ENCODE data around the gene TACC3. TPM values are rescaled to one million over a fixed set of nuclear protein-coding genes. Genes with fewer than 3 reads are reported as not detected.

The TACC3 gene
- total RNA-seq, 2 experiments from 2014 or later: 197 to 206 TPM

- ChIA-PET CTCF (interaction anchor here (0.5 kb wide), 1 partner anchor 45 kb away, joined by 3 read pairs; no protein-coding TSS in a partner anchor), POLR2A (no interaction called here)
- Mint-ChIP-seq H3K27ac (no peak overlapping the region), H3K4me1 (no peaks in the 10 kb centered on the region), H3K27me3 (peaks cover 14% of the 10 kb centered on the region), H3K36me3 (ENCODE audit: low read depth) (no peaks in the 10 kb centered on the region), H3K9me3 (ENCODE audit: low read depth) (no peaks in the 10 kb centered on the region), H3K4me3 (no peak overlapping the region)
- no peak for DNase-seq
- no peak for ATAC-seq
- intact Hi-C loops (cut with DNase I, micrococcal nuclease): no loop called here
Measured at GRCh38 chr4:1763070-1763549, 41.8 kb downstream of the TACC3 start.

- H3K9me3 Mint-ChIP-seq (ENCODE audit: low read depth): no peaks in the 10 kb centered on the region
- H3K4me1 Mint-ChIP-seq: no peaks in the 10 kb centered on the region
- DNase-seq (no peak), ATAC-seq (no peak)
- no peak overlapping the region for H3K27ac Mint-ChIP-seq
- intact Hi-C loops (cut with DNase I, micrococcal nuclease): no loop called here
- H3K27me3 Mint-ChIP-seq: peaks cover 17% of the 10 kb centered on the region
- no peaks in the 10 kb centered on the region for H3K36me3 Mint-ChIP-seq (ENCODE audit: low read depth)
- ChIA-PET POLR2A (no interaction called here), CTCF (interaction anchor here (0.5 kb wide), 1 partner anchor 44 kb away, joined by 3 read pairs; no protein-coding TSS in a partner anchor)
- H3K4me3 Mint-ChIP-seq: no peak overlapping the region
Measured at GRCh38 chr4:1763550-1764080, 42.3 kb downstream of the TACC3 start.

GRCh38 chr4:1764670-1765069 lies 43.3 kb downstream of the TACC3 start:
- ChIA-PET POLR2A (no interaction called here), CTCF (no interaction called here)
- intact Hi-C loops (cut with DNase I, micrococcal nuclease): no loop called here
- Mint-ChIP-seq H3K4me3 (no peak overlapping the region), H3K27me3 (peaks cover 17% of the 10 kb centered on the region), H3K4me1 (no peaks in the 10 kb centered on the region), H3K27ac (no peak overlapping the region), H3K9me3 (ENCODE audit: low read depth) (no peaks in the 10 kb centered on the region), H3K36me3 (ENCODE audit: low read depth) (no peaks in the 10 kb centered on the region)
- DNase-seq: no peak
- ATAC-seq: no peak

- ChIA-PET POLR2A (no interaction called here), CTCF (interaction anchor here (1.2 kb wide), 1 partner anchor 13 kb away, joined by 3 read pairs; no protein-coding TSS in a partner anchor)
- Mint-ChIP-seq H3K9me3 (ENCODE audit: low read depth) (no peaks in the 10 kb centered on the region), H3K4me1 (no peaks in the 10 kb centered on the region), H3K4me3 (no peak overlapping the region), H3K36me3 (ENCODE audit: low read depth) (no peaks in the 10 kb centered on the region), H3K27ac (no peak overlapping the region), H3K27me3 (peaks cover 17% of the 10 kb centered on the region)
- intact Hi-C loops (cut with DNase I, micrococcal nuclease): no loop called here
- no peak for DNase-seq
- no peak for ATAC-seq
Measured at GRCh38 chr4:1765409-1766072, 44.2 kb downstream of the TACC3 start.

GRCh38 chr4:1766106-1767060 lies 45.1 kb downstream of the TACC3 start:
- DNase-seq: no peak
- intact Hi-C loops (cut with DNase I, micrococcal nuclease): no loop called here
- H3K27ac Mint-ChIP-seq: no peak overlapping the region
- peaks cover 17% of the 10 kb centered on the region for H3K27me3 Mint-ChIP-seq
- ChIA-PET POLR2A (no interaction called here), CTCF (interaction anchor here (0.6 to 1.2 kb wide), 2 partner anchors 14 to 62 kb away, joined by 3 read pairs; no protein-coding TSS in a partner anchor)
- H3K4me3 Mint-ChIP-seq: no peak overlapping the region
- H3K4me1 Mint-ChIP-seq: peaks cover 2% of the 10 kb centered on the region
- H3K9me3 Mint-ChIP-seq (ENCODE audit: low read depth): no peaks in the 10 kb centered on the region
- ATAC-seq: no peak
- H3K36me3 Mint-ChIP-seq (ENCODE audit: low read depth): no peaks in the 10 kb centered on the region

- POLR2A ChIA-PET: no interaction called here
- DNase-seq (no peak), ATAC-seq (no peak)
- H3K4me3 Mint-ChIP-seq: no peak overlapping the region
- H3K4me1 Mint-ChIP-seq: peaks cover 4% of the 10 kb centered on the region
- no peaks in the 10 kb centered on the region for H3K9me3 Mint-ChIP-seq (ENCODE audit: low read depth)
- H3K36me3 Mint-ChIP-seq (ENCODE audit: low read depth): no peaks in the 10 kb centered on the region
- no peak overlapping the region for H3K27ac Mint-ChIP-seq
- intact Hi-C loops (cut with DNase I, micrococcal nuclease): no loop called here
- peaks cover 17% of the 10 kb centered on the region for H3K27me3 Mint-ChIP-seq
- CTCF ChIA-PET: interaction anchor here (1.0 to 1.6 kb wide), 2 partner anchors 74 to 130 kb away, joined by 3 to 4 read pairs; no protein-coding TSS in a partner anchor
Measured at GRCh38 chr4:1767061-1767769, 45.9 kb downstream of the TACC3 start.

GRCh38 chr4:1767770-1768366 lies 46.5 kb downstream of the TACC3 start:
- intact Hi-C loops (cut with DNase I, micrococcal nuclease): no loop called here
- Mint-ChIP-seq H3K9me3 (ENCODE audit: low read depth) (no peaks in the 10 kb centered on the region), H3K27me3 (peaks cover 15% of the 10 kb centered on the region), H3K36me3 (ENCODE audit: low read depth) (no peaks in the 10 kb centered on the region), H3K4me1 (peaks cover 4% of the 10 kb centered on the region), H3K27ac (no peak overlapping the region), H3K4me3 (no peak overlapping the region)
- ChIA-PET CTCF (interaction anchor here (0.7 to 1.6 kb wide), 4 partner anchors 15 to 129 kb away, joined by 3 to 4 read pairs (median 3); no protein-coding TSS in a partner anchor), POLR2A (no interaction called here)
- ATAC-seq (peak; percentile 63), DNase-seq (peak; percentile 61)

- Mint-ChIP-seq H3K27me3 (peaks cover 15% of the 10 kb centered on the region), H3K4me1 (peaks cover 4% of the 10 kb centered on the region), H3K4me3 (peak overlapping the region; percentile 18), H3K27ac (no peak overlapping the region), H3K9me3 (ENCODE audit: low read depth) (no peaks in the 10 kb centered on the region), H3K36me3 (ENCODE audit: low read depth) (no peaks in the 10 kb centered on the region)
- POLR2A ChIA-PET: no interaction called here
- intact Hi-C loops (cut with DNase I, micrococcal nuclease): no loop called here
- ATAC-seq (no peak), DNase-seq (no peak)
- CTCF ChIA-PET: interaction anchor here (0.7 to 1.6 kb wide), 4 partner anchors 16 to 129 kb away, joined by 3 to 4 read pairs (median 3); no protein-coding TSS in a partner anchor
Measured at GRCh38 chr4:1768367-1769034, 47.2 kb downstream of the TACC3 start.

GRCh38 chr4:1769692-1770091 lies 48.4 kb downstream of the TACC3 start:
- Mint-ChIP-seq H3K27me3 (peaks cover 10% of the 10 kb centered on the region), H3K4me1 (peaks cover 4% of the 10 kb centered on the region), H3K36me3 (ENCODE audit: low read depth) (no peaks in the 10 kb centered on the region), H3K9me3 (ENCODE audit: low read depth) (no peaks in the 10 kb centered on the region), H3K4me3 (no peak overlapping the region), H3K27ac (no peak overlapping the region)
- intact Hi-C loops (cut with DNase I, micrococcal nuclease): no loop called here
- DNase-seq: no peak
- ChIA-PET POLR2A (no interaction called here), CTCF (no interaction called here)
- ATAC-seq: no peak

GRCh38 chr4:1770245-1770644 lies 48.9 kb downstream of the TACC3 start:
- Mint-ChIP-seq H3K36me3 (ENCODE audit: low read depth) (no peaks in the 10 kb centered on the region), H3K4me1 (peaks cover 4% of the 10 kb centered on the region), H3K9me3 (ENCODE audit: low read depth) (no peaks in the 10 kb centered on the region), H3K4me3 (no peak overlapping the region), H3K27me3 (peaks cover 10% of the 10 kb centered on the region), H3K27ac (no peak overlapping the region)
- CTCF ChIA-PET: no interaction called here
- ATAC-seq (no peak), DNase-seq (no peak)
- POLR2A ChIA-PET: no interaction called here
- intact Hi-C loops (cut with DNase I, micrococcal nuclease): no loop called here

Measured in activated CD4-positive, alpha-beta T cell treated with anti-CD3 and anti-CD28 coated beads for 36 hours (primary cell).